GM12874 (cell line): ENCODE data around the gene ZNF543.

Source experiments
- TF ChIP-seq, protein P1 (sequence below): IDR thresholded peaks from 2 replicates; pipeline ENCODE4 v1.5.1; 2011; ENCODE audit warnings: low read depth, mild to moderate bottlenecking, control low read depth, low read length, moderate library complexity; ENCODE audit not compliant: insufficient read depth

ZNF543 gene

DNA sequence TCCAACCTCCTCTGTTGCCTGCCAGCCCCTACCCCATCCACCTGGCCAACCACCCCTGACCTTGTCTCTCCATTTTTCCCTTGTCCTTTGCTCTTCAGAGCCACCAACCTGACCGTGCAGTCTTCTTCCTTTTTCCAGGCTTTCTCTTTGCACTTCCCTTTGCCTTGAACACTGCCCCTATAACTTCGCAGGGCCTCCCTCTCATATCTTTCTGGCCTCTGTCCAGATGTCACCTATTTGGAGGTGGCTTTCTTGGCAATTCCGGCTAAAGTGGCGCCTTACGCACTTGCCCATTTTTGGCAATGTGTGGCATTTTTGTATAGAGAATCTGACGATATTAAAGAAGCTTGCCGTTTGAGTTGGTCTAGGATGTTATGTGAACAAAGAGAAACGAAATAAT, 844 bp downstream of the ZNF543 start:
- TF ChIP-seq, protein P1, sequence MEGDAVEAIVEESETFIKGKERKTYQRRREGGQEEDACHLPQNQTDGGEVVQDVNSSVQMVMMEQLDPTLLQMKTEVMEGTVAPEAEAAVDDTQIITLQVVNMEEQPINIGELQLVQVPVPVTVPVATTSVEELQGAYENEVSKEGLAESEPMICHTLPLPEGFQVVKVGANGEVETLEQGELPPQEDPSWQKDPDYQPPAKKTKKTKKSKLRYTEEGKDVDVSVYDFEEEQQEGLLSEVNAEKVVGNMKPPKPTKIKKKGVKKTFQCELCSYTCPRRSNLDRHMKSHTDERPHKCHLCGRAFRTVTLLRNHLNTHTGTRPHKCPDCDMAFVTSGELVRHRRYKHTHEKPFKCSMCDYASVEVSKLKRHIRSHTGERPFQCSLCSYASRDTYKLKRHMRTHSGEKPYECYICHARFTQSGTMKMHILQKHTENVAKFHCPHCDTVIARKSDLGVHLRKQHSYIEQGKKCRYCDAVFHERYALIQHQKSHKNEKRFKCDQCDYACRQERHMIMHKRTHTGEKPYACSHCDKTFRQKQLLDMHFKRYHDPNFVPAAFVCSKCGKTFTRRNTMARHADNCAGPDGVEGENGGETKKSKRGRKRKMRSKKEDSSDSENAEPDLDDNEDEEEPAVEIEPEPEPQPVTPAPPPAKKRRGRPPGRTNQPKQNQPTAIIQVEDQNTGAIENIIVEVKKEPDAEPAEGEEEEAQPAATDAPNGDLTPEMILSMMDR = no peak

DNA sequence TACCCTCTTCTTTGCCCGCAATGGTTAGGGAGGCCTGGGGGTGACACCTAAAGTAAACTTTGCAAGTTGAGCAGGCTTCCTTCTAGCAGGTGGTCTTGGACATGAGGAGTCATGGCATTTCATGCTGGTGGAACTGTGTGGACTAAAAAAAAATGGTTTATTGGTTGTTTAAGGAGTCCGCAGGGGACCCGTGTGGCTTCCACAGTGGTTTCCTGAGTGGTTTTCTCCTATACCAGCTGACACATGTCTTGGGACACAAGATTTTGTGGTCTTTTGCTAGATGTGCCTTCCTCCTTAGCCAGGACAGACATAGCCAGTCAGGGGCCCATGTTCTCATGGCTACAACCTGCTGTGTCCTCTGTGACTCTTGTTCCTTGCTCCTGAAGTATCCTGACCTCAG, 1.5 kb downstream of the ZNF543 start:
- TF ChIP-seq, protein P1 = no peak

DNA sequence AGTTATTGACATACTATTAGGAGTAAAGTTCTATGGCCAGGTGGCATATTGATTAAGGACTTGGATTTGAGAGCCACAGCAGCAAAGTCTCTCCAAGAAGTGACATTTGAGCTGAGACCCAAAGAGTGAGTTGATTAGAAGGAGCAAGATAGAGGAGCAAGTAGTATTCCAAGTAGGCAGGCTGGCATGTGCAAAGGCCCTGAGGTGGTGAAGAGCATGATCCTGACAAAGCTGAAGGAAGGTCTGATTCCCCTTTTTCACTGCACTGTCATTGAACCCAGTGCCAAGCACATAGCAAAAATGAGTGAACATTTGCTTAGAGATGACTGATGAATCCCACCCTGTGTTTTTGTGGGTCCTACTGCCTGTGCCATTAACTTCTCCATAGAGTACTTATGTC, 4.7 kb downstream of the ZNF543 start:
- TF ChIP-seq, protein P1 = no peak

DNA sequence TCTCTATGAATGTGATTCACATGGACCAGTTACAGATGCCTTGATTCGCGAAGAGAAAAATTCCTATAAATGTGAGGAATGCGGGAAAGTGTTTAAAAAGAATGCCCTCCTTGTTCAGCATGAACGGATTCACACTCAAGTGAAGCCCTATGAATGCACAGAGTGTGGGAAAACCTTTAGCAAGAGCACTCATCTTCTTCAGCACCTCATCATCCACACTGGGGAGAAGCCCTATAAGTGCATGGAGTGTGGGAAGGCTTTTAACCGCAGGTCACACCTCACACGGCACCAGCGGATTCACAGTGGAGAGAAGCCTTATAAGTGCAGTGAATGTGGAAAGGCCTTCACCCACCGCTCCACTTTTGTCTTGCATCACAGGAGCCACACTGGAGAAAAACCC, 7.7 kb downstream of the ZNF543 start:
- TF ChIP-seq, protein P1 = no peak

DNA sequence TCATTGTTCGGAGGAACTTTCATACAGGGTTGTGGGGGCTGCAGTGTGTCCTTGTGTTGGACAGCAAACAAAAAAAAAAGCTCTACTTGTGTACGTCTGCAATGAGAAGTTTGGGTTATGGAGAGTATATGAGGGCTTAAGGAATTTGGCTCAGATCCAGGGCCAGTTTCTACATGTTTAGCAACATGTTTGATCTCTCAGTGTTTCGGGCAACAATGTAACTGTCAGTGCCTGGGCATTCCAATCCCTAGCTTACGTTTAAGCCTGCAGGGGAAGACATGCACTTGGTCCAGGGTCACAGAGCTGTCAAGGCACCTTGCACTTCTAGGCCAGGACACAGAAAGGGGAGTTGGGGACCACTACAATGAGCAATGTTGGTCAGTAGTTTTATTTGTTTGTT, 13.9 kb downstream of the ZNF543 start:
- TF ChIP-seq, protein P1 = no peak

DNA sequence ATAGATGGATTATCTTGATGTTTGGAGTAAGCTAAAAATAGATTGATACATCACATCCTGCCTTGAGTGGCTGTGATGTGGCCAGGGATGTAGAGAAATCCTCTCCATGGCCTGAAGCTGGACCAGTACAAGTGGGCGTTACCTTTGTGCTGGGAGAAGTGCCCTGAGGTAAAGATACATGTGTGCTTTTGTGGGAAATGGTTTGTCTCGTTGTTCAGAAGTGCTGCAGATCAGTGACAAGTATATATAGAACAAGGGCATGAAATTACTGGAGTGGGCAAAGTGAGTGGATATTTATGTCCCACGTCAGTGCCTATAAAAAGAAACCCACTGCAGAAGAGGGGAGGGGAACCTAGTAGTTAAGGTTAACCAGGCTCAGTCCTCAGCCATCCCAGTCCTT, 18.6 kb downstream of the ZNF543 start:
- TF ChIP-seq, protein P1 = no peak

DNA sequence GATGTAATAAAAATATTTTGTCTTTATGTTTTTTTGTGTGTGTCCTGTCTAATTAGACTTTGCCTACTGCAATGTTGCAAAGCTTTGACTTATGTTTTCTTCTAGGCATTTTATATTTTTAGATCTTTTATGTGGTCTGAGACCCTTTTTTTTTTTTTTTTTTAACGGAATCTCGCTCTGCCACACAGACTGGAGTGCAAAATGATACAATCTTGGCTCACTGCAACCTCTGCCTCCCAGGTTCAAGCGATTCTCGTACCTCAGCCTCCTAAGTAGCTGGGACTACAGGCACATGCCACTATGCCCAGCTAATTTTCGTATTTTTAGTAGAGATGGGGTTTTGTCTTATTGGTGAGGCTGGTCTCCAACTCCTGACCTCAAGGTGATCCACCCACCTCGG, 22.3 kb downstream of the ZNF543 start:
- TF ChIP-seq, protein P1 = no peak

DNA sequence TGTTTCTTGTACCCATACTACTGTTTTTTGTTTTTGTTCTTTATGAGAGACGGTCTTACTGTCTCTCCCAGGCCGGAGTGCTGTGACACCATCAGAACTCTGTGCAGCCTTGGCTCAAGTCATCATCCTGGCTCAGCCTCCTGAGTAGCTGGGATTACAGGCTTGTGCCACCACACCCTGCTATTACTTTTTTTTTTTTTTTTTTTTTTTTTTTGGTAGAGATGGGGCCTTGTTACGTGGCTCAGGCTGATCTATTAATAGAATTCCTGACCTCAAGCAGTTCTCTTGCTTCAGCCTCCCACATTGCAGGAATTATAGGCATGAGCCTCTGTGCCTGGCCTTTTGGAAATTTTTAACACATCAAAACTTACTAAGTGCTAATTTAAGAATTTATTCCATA, 27.9 kb downstream of the ZNF543 start:
- TF ChIP-seq, protein P1 = no peak
